Measurements from ENCODE around the gene RNPEPL1. TPM values are rescaled to one million over a fixed set of nuclear protein-coding genes. Genes with fewer than 3 reads are reported as not detected.

Gene RNPEPL1
- total and polyA plus RNA-seq, 3 donors from 2014 or later: 28.9 to 48.5 (median 39.1) TPM

GRCh38 chr2:240568678-240569522 lies 616 bp downstream of the RNPEPL1 start:
- TF ChIP-seq CTCF (IDR thresholded peaks at IDR 0.05): no peak
- TF ChIP-seq POLR2A (IDR thresholded peaks at IDR 0.05): no peak
- H3K9me3 ChIP-seq: no peaks in the 10 kb centered on the region
- no peaks in the 10 kb centered on the region for H3K36me3 ChIP-seq (ENCODE audit: low read depth, missing control alignments)
- peaks cover 39% of the 10 kb centered on the region for H3K4me1 ChIP-seq
- H3K27me3 ChIP-seq: no peaks in the 10 kb centered on the region
- DNase-seq: peak; percentile 66
- peak overlapping the region; percentile 59 to 79 for H3K27ac ChIP-seq
- 3% methylated on average over 50 of the region's 93 CpGs; no CpG with 5 or more reads in 1 of the 2 donors for WGBS, 2 donors
- intact Hi-C loops (cut with DNase I; ENCODE audit: low total_unique reads): no loop called here
- H3K4me3 ChIP-seq: peak overlapping the region; percentile 63 to 70

GRCh38 chr2:240569523-240569997 lies 1.3 kb downstream of the RNPEPL1 start:
- DNase-seq: no peak
- H3K27ac ChIP-seq: no peak overlapping the region

DNA sequence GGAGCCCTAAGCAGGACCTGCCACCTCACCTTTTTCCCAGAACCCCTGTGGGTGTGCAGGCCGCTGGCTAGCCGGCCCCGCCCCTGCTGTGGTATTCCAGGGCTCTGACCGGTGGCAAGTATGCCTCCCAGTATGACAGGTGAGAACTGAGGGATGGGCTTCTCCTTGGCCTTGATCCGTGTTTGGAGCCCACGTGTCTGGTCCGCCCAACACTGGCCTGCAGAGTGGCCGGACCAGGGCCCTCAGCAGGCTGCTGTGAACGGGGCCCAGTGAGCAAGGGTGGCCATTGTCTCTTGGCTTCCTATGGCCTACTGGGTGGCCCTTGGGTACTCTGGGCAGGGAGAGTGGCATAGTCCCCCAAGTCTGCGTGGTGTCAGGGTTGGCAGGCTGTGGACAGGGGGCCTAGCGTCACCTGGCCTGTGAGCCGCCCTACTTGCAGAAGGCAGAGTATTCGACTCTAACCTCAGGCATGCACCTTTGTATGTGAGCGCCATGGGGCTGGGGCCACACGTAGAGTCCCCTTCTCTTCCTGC lies 1.8 kb downstream of the RNPEPL1 start:
- WGBS, 2 donors: 84% methylated on average over 11 to 15 of the region's 15 CpGs
- DNase-seq: no peak
- intact Hi-C loops (cut with DNase I; ENCODE audit: low total_unique reads): no loop called here
- no peak for TF ChIP-seq CTCF (IDR thresholded peaks at IDR 0.05)
- no peak for TF ChIP-seq POLR2A (IDR thresholded peaks at IDR 0.05)
- peaks cover 35% of the 10 kb centered on the region for H3K4me1 ChIP-seq
- no peaks in the 10 kb centered on the region for H3K27me3 ChIP-seq
- H3K27ac ChIP-seq: no peak overlapping the region
- H3K4me3 ChIP-seq: no peak overlapping the region
- H3K9me3 ChIP-seq: no peaks in the 10 kb centered on the region
- no peaks in the 10 kb centered on the region for H3K36me3 ChIP-seq (ENCODE audit: low read depth, missing control alignments)

More at GRCh38 chr2:240569523-240569997, 1.3 kb downstream of the RNPEPL1 start:
- Histone ChIP-seq H3K9me3 (no peaks in the 10 kb centered on the region), H3K4me3 (peak overlapping the region; percentile 63 to 70), H3K27me3 (no peaks in the 10 kb centered on the region), H3K4me1 (peaks cover 35% of the 10 kb centered on the region), H3K36me3 (ENCODE audit: low read depth, missing control alignments) (no peaks in the 10 kb centered on the region)
- intact Hi-C loops (cut with DNase I; ENCODE audit: low total_unique reads): no loop called here
- WGBS, 2 donors: 55 to 69% methylated on average over 8 to 9 of the region's 9 CpGs
- TF ChIP-seq POLR2A (IDR thresholded peaks at IDR 0.05): no peak
- TF ChIP-seq CTCF (IDR thresholded peaks at IDR 0.05): no peak

DNA sequence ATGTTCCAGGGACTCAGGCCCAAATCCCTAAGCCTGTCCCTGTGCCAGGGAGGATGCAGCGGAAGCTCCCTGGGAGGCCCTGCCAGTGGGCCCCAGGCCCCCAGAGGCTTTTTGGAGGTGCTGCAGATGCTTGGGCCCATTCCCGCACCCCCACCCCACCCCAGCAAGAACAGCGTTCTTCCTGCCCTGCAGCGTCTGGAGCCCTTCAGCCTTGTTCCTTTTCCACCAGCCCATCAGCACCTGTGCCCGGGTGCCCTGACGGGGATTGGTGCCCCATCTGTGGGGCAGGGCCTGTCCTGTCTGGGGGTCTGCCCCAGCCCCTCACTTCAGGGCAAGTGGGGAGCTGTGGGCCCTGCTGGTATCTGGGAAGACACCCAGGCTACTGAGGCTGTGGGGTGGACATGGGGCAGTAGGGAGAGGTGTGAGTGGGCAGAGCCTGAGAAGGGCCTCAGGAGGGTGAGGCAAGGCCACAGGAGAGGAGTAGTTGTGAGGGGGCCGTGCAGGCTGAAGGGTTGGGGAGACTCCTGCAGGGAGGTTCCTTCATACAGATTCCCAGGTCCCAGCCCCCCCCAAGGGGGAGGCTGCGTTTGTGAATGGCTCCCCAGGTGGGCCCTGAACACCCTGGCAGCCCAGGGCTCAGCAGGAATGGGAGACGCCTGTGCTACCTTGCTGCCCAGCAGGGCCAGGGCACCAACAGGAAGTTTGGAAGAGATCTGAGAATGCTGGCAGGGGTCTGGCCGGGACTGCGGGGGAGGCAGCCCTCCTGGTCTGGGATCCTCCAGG lies 2.4 kb downstream of the RNPEPL1 start:
- no peak for DNase-seq
- Histone ChIP-seq H3K4me1 (peaks cover 33% of the 10 kb centered on the region), H3K4me3 (no peak overlapping the region), H3K27me3 (no peaks in the 10 kb centered on the region), H3K27ac (no peak overlapping the region), H3K9me3 (no peaks in the 10 kb centered on the region), H3K36me3 (ENCODE audit: low read depth, missing control alignments) (no peaks in the 10 kb centered on the region)
- intact Hi-C loops (cut with DNase I; ENCODE audit: low total_unique reads): no loop called here
- 72 to 86% methylated on average over 3 to 11 of the region's 11 CpGs for WGBS, 2 donors
- no peak for TF ChIP-seq CTCF (IDR thresholded peaks at IDR 0.05)
- TF ChIP-seq POLR2A (IDR thresholded peaks at IDR 0.05): no peak

Data from testis (tissue), 3 donors.